HL-60/S4 treated with phorbol 12-myristate 13-acetate at 8.2 ng/mL for 4 days and 3 days (cell line): ENCODE results near the gene KIAA1958.

Experiments
- in situ Hi-C: fragments of 300-500 bp; cut with MboI; formaldehyde crosslinking; loops from 2 replicates; pipeline ENCODE4 v1.15.0; 2022; ENCODE audit warnings: low sequenced_read_pairs

The KIAA1958 gene

GRCh38 chr9:112717661-112718331, 231.2 kb downstream of the KIAA1958 start, which contains the start of gene INIP:
Gene INIP, minus strand, starts transcription at chr9:112718117. Its CDS starts 1,632 bp downstream, at chr9:112716485.
- in situ Hi-C loops = loop anchor here (25.0 kb wide), 1 partner anchor 630 kb away; no protein-coding TSS in a partner anchor
